Prostate gland (tissue), 2 donors: Measurements from ENCODE around the gene LSG1. TPM values are rescaled to one million over a fixed set of nuclear protein-coding genes. Genes with fewer than 3 reads are reported as not detected.

Experiments
- DNase-seq: peaks from one replicate; pipeline ENCODE4 v3.0.0-alpha.2; 2019; ENCODE audit warnings: low spot score
- H3K27ac ChIP-seq, 2 donors: fragments of 200-600 bp; sonication (generic); 2 replicates each; pipeline ENCODE4 v1.5.1; 2017 to 2019
- H3K27me3 ChIP-seq: fragments of 200-600 bp; sonication (generic); replicated peaks from 2 replicates; pipeline ENCODE4 v1.5.1; 2019; ENCODE audit not compliant: insufficient read depth
- H3K36me3 ChIP-seq, 2 donors: fragments of 200-600 bp; sonication (generic); 1 replicate in 1 of 2; 2 replicates in 1 of 2; pipeline versions ENCODE4 v1.5.1 to v1.8.1; 2017 to 2019
- H3K4me1 ChIP-seq: fragments of 200-600 bp; sonication (generic); replicated peaks from 2 replicates; pipeline ENCODE4 v1.5.1; 2019
- H3K4me3 ChIP-seq, 2 donors: fragments of 200-600 bp; sonication (generic); 2 replicates each; pipeline ENCODE4 v1.5.1; 2017 to 2019
- H3K9me3 ChIP-seq: fragments of 200-600 bp; sonication (generic); 2 replicates; pipeline ENCODE4 v1.5.1; 2017
- CTCF ChIP-seq, 4 experiments: fragments of 200-600 bp in 2 of 4; fragments of 450-650 bp in 2 of 4; sonication (generic) in 2 of 4; IDR thresholded peaks; 1 replicate in 3 of 4; 2 replicates in 1 of 4; pipeline ENCODE4 v1.5.1; 2016 to 2019; ENCODE audit warnings: antibody characterized with exemption in 4 of 4, mild to moderate bottlenecking in 2 of 4, moderate library complexity in 2 of 4
- POLR2A ChIP-seq: fragments of 450-650 bp; IDR thresholded peaks from one replicate; pipeline ENCODE4 v1.6.1; 2016; ENCODE audit warnings: antibody characterized with exemption, mild to moderate bottlenecking
- POLR2AphosphoS5 ChIP-seq: sonication (generic); formaldehyde crosslinking; IDR thresholded peaks from one replicate; pipeline ENCODE4 v1.6.1; 2017; ENCODE audit warnings: antibody characterized with exemption
- WGBS: methylation state at CpG from one replicate; pipeline ENCODE4 v1.1.5; 2018; 5-methylcytosine and 5-hydroxymethylcytosine counted together
- intact Hi-C: fragments of 100-400 bp; cut with DNase I; formaldehyde crosslinking; loops from one replicate; pipeline ENCODE4 v1.14.2; 2022
- total RNA-seq, 2 donors: library from RNA; depleted of rRNA; stranded (reverse); fragments of >200 nt; gene quantifications; one replicate each; pipeline ENCODE4 v1.1.0, GENCODE V29; 2016

The LSG1 gene
- total RNA-seq, 2 donors from 2014 or later, result 25.9 to 49.6 TPM

GRCh38 chr3:194691481-194692283 is 19.7 kb upstream of the LSG1 start:
- Histone ChIP-seq H3K9me3 (no peaks in the 10 kb centered on the region), H3K27me3 (no peaks in the 10 kb centered on the region), H3K4me1 (no peaks in the 10 kb centered on the region), H3K4me3 (no peak overlapping the region), H3K27ac (no peak overlapping the region), H3K36me3 (no peaks in the 10 kb centered on the region)
- no peak for DNase-seq
- intact Hi-C loops, result loop anchor here (10.0 kb wide), 1 partner anchor 183 kb away; no protein-coding TSS in a partner anchor
- 61% methylated on average over 15 of the region's 15 CpGs for WGBS
- TF ChIP-seq CTCF (IDR thresholded peaks at IDR 0.05), result no peak
- no peak for TF ChIP-seq POLR2AphosphoS5
- no peak for TF ChIP-seq POLR2A

GRCh38 chr3:194690501-194691372 is 18.7 kb upstream of the LSG1 start:
- H3K27me3 ChIP-seq, result no peaks in the 10 kb centered on the region
- TF ChIP-seq CTCF (IDR thresholded peaks at IDR 0.05), result no peak
- no peak for TF ChIP-seq POLR2AphosphoS5
- no peak for TF ChIP-seq POLR2A
- no peaks in the 10 kb centered on the region for H3K36me3 ChIP-seq
- H3K4me1 ChIP-seq, result no peaks in the 10 kb centered on the region
- no peaks in the 10 kb centered on the region for H3K9me3 ChIP-seq
- no peak for DNase-seq
- no peak overlapping the region for H3K4me3 ChIP-seq
- 66% methylated on average over 8 of the region's 8 CpGs for WGBS
- no peak overlapping the region for H3K27ac ChIP-seq
- intact Hi-C loops, result loop anchor here (10.0 kb wide), 1 partner anchor 184 kb away; no protein-coding TSS in a partner anchor

- DNase-seq, result no peak
- whole genome bisulfite sequencing, result 69% methylated on average over 9 of the region's 9 CpGs
- Histone ChIP-seq H3K27me3 (no peaks in the 10 kb centered on the region), H3K36me3 (no peaks in the 10 kb centered on the region), H3K9me3 (no peaks in the 10 kb centered on the region), H3K27ac (peak overlapping the region in 1 of 2 donors; percentile 70), H3K4me3 (peak overlapping the region in 1 of 2 donors; percentile 64), H3K4me1 (peaks cover 3% of the 10 kb centered on the region)
- TF ChIP-seq CTCF (IDR thresholded peaks at IDR 0.05) (no peak), POLR2A (no peak), POLR2AphosphoS5 (no peak)
- intact Hi-C loops, result loop anchor here (5.0 to 10.0 kb wide), 4 partner anchors 83 to 838 kb away; partner anchors contain the start of gene ACAP2
Measured at GRCh38 chr3:194689493-194689944, 17.5 kb upstream of the LSG1 start.

- intact Hi-C loops, result loop anchor here (5.0 to 10.0 kb wide), 4 partner anchors 83 to 838 kb away; partner anchors contain the start of gene ACAP2
- 67% methylated on average over 6 of the region's 6 CpGs for WGBS
- TF ChIP-seq POLR2AphosphoS5, result no peak
- no peak for TF ChIP-seq POLR2A
- no peak for TF ChIP-seq CTCF (IDR thresholded peaks at IDR 0.05)
- Histone ChIP-seq H3K27ac (peak overlapping the region; percentile 34 to 70), H3K9me3 (no peaks in the 10 kb centered on the region), H3K4me3 (peak overlapping the region; percentile 64 to 78), H3K27me3 (no peaks in the 10 kb centered on the region), H3K36me3 (no peaks in the 10 kb centered on the region), H3K4me1 (peaks cover 3% of the 10 kb centered on the region)
- DNase-seq, result no peak
Measured at GRCh38 chr3:194688946-194689345, 17.0 kb upstream of the LSG1 start.
